ENCODE data around the gene SORCS3. TPM values are rescaled to one million over a fixed set of nuclear protein-coding genes. Genes with fewer than 3 reads are reported as not detected.

The SORCS3 gene
- total RNA-seq, 1 experiment from 2014 or later: not detected

- Histone ChIP-seq H3K27ac (ENCODE audit: low read depth, low read length) (no peak overlapping the region), H3K4me1 (ENCODE audit: control insufficient read depth in 1 of 2, insufficient read depth in 2 of 2, low read length in 2 of 2) (no peaks in the 10 kb centered on the region), H3K36me3 (ENCODE audit: control insufficient read depth in 1 of 2, insufficient read depth in 2 of 2, low read length in 2 of 2) (no peaks in the 10 kb centered on the region), H4K20me1 (ENCODE audit: insufficient read depth) (no peaks in the 10 kb centered on the region), H3K79me2 (ENCODE audit: insufficient read depth, low read length) (no peaks in the 10 kb centered on the region), H3K27me3 (ENCODE audit: insufficient read depth, low read length) (no peaks in the 10 kb centered on the region), H3K9me2 (ENCODE audit: insufficient read depth) (no peaks in the 10 kb centered on the region), H3K4me3 (replicated peaks in 1 of 2; ENCODE audit: low read depth in 1 of 2, low read length in 2 of 2) (no peak overlapping the region), H3K9me3 (ENCODE audit: control insufficient read depth in 1 of 2, insufficient read depth in 1 of 2, low read depth in 1 of 2, low read length in 2 of 2) (peaks cover under 1 to 5% of the 10 kb centered on the region in 2 experiments; a peak in 2 of 4 replicates), H3K4me2 (ENCODE audit: low read length) (no peak overlapping the region), H2AFZ (ENCODE audit: low read depth, low read length, poor library complexity, severe bottlenecking) (no peak overlapping the region), H3K9ac (ENCODE audit: low read length) (no peak overlapping the region)
- ChIA-PET POLR2A (no interaction called here), RAD21 (ENCODE audit: low non-redundant PET in 1 of 2, low total read pairs in 2 of 2, uncharacterized antibody in 2 of 2, unreplicated experiment in 2 of 2) (no interaction called here), CTCF (no interaction called here)
- no TSS peak for BruUV-seq (replicated peaks)
- ATAC-seq: no peak
- intact Hi-C loops (cut with micrococcal nuclease): no loop called here
- TF ChIP-seq ATF3 (IDR thresholded peaks at IDR 0.05) (no peak), ZFX (IDR thresholded peaks at IDR 0.05) (no peak)
- no peak for DNase-seq (ENCODE audit: low read depth, low spot score)
These were observed 600.2 kb downstream of the SORCS3 start for GRCh38 chr10:105241254-105241653.

- H2AFZ ChIP-seq (ENCODE audit: low read depth, low read length, poor library complexity, severe bottlenecking): no peak overlapping the region
- H3K27me3 ChIP-seq (ENCODE audit: insufficient read depth, low read length): no peaks in the 10 kb centered on the region
- ChIA-PET CTCF (no interaction called here), RAD21 (ENCODE audit: low non-redundant PET in 1 of 2, low total read pairs in 2 of 2, uncharacterized antibody in 2 of 2, unreplicated experiment in 2 of 2) (no interaction called here), POLR2A (no interaction called here)
- BruUV-seq (replicated peaks): no TSS peak
- H3K36me3 ChIP-seq (ENCODE audit: control insufficient read depth in 1 of 2, insufficient read depth in 2 of 2, low read length in 2 of 2): no peaks in the 10 kb centered on the region
- H3K4me3 ChIP-seq (replicated peaks in 1 of 2; ENCODE audit: low read depth in 1 of 2, low read length in 2 of 2): no peak overlapping the region
- TF ChIP-seq SRF (IDR thresholded peaks at IDR 0.05; ENCODE audit: low read depth) (no peak), ZBTB33 (IDR thresholded peaks at IDR 0.05; ENCODE audit: extremely low read depth, insufficient replicate concordance, low read length) (no peak), CTCF (IDR thresholded peaks at IDR 0.05 in 2 of 3, conservative IDR thresholded peaks at IDR 0.05 in 1 of 3; ENCODE audit: borderline replicate concordance in 1 of 3, insufficient read depth in 1 of 3, low read depth in 2 of 3, low read length in 2 of 3) (no peak)
- H3K9me3 ChIP-seq (ENCODE audit: control insufficient read depth in 1 of 2, insufficient read depth in 1 of 2, low read depth in 1 of 2, low read length in 2 of 2): peaks cover 5 to 6% of the 10 kb centered on the region in 2 experiments; a peak in 2 of 4 replicates
- H3K4me1 ChIP-seq (ENCODE audit: control insufficient read depth in 1 of 2, insufficient read depth in 2 of 2, low read length in 2 of 2): no peaks in the 10 kb centered on the region
- intact Hi-C loops (cut with micrococcal nuclease): no loop called here
- H4K20me1 ChIP-seq (ENCODE audit: insufficient read depth): no peaks in the 10 kb centered on the region
- no peak overlapping the region for H3K4me2 ChIP-seq (ENCODE audit: low read length)
- H3K27ac ChIP-seq (ENCODE audit: low read depth, low read length): no peak overlapping the region
- no peaks in the 10 kb centered on the region for H3K9me2 ChIP-seq (ENCODE audit: insufficient read depth)
- H3K9ac ChIP-seq (ENCODE audit: low read length): no peak overlapping the region
- H3K79me2 ChIP-seq (ENCODE audit: insufficient read depth, low read length): no peaks in the 10 kb centered on the region
- ATAC-seq: no peak
- no peak for DNase-seq (ENCODE audit: low read depth, low spot score)
These were observed 602.3 kb downstream of the SORCS3 start for GRCh38 chr10:105243381-105243780.
